ENCODE measurements around the gene RNF19B. TPM values are rescaled to one million over a fixed set of nuclear protein-coding genes. Genes with fewer than 3 reads are reported as not detected.
"Not testable (repeated sequence)": the region's sequence is repeated elsewhere in the genome, so short reads cannot be mapped to it uniquely, and the experiment has no call there.

Gene RNF19B
- total and polyA plus RNA-seq, 2 of the 13 experiments (the other 11 are each of a cell fraction or from before 2014, with no cell fraction given): 15.3 to 22.5 TPM

GRCh38 chr1:32906654-32907053, 58.0 kb downstream of the RNF19B start (continued):
- TF ChIP-seq ZNF543 (CRISPR knock-in tag; IDR thresholded peaks at IDR 0.05): no peak
- TF ChIP-seq ZMYM3 (CRISPR knock-in tag; IDR thresholded peaks at IDR 0.05): no peak
- no peak for TF ChIP-seq ZNF782 (CRISPR knock-in tag; IDR thresholded peaks at IDR 0.05; ENCODE audit: borderline replicate concordance)
- TF ChIP-seq, protein P1, sequence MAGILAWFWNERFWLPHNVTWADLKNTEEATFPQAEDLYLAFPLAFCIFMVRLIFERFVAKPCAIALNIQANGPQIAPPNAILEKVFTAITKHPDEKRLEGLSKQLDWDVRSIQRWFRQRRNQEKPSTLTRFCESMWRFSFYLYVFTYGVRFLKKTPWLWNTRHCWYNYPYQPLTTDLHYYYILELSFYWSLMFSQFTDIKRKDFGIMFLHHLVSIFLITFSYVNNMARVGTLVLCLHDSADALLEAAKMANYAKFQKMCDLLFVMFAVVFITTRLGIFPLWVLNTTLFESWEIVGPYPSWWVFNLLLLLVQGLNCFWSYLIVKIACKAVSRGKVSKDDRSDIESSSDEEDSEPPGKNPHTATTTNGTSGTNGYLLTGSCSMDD (CRISPR knock-in tag; IDR thresholded peaks at IDR 0.05): no peak
- TF ChIP-seq MED1 (CRISPR knock-in tag; IDR thresholded peaks at IDR 0.05): no peak
- TF ChIP-seq HOMEZ (CRISPR knock-in tag; IDR thresholded peaks at IDR 0.05; ENCODE audit: low read depth): no peak
- TF ChIP-seq ZSCAN22 (CRISPR knock-in tag; IDR thresholded peaks at IDR 0.05): no peak

- H3K36me3 ChIP-seq (replicated peaks in 1 of 2; ENCODE audit: control insufficient read depth in 1 of 2, insufficient read depth in 2 of 2, low read length in 2 of 2); CTCF ChIA-PET (ENCODE audit: low intra/inter-chr PET ratio, low total read pairs); H3K4me1 ChIP-seq (ENCODE audit: insufficient read depth, low read length); H3K4me2 ChIP-seq (ENCODE audit: low read depth, low read length); H3K27ac ChIP-seq (ENCODE audit: extremely low read length, insufficient read depth, low read length); BruUV-seq (replicated peaks); H3K9ac ChIP-seq (ENCODE audit: insufficient read depth, low read depth, low read length); FAIRE-seq; intact Hi-C loops (cut with micrococcal nuclease; ENCODE audit: unreplicated experiment); DNase-seq (ENCODE audit: low spot score); H4K20me1 ChIP-seq (ENCODE audit: insufficient read depth, low read length); POLR2A ChIA-PET; H3K9me3 ChIP-seq (ENCODE audit: low read length); H2AFZ ChIP-seq (ENCODE audit: low read length); ATAC-seq; H3K4me3 ChIP-seq (replicated peaks in 1 of 3; ENCODE audit: insufficient read depth in 1 of 3, low read depth in 2 of 3, low read length in 3 of 3); H3K79me2 ChIP-seq (ENCODE audit: insufficient read depth, low read length); in situ Hi-C loops (cut with HindIII; ENCODE audit: extremely low pct_ligation_motif_present, low pct_unique_long_range_greater_than_20kb): not testable (repeated sequence)
- H3K27me3 ChIP-seq (ENCODE audit: control insufficient read depth in 1 of 2, insufficient read depth in 2 of 2, low read length in 2 of 2): peaks cover 2 to 23% of the 10 kb centered on the region in 2 experiments
- 39% methylated on average over 9 of the region's 10 CpGs for WGBS (ENCODE audit: low lambda C conversion rate)
Observed at GRCh38 chr1:32905588-32905987, 59.0 kb downstream of the RNF19B start.
